Activated T-cell treated with anti-CD3 and anti-CD28 coated beads, Interleukin-2, amount 50 U/mL, for 72 hours (primary cell): ENCODE measurements around the gene MAFB. TPM values are rescaled to one million over a fixed set of nuclear protein-coding genes. Genes with fewer than 3 reads are reported as not detected.
"Not testable (repeated sequence)": the region's sequence is repeated elsewhere in the genome, so short reads cannot be mapped to it uniquely, and the experiment has no call there.

Experiments used
- ATAC-seq, 2 donors: fragments of 150-1000 bp; cut with Tn5 transposase; replicated peaks in 1 of 2; 2 replicates each; pipeline ENCODE4 v1.10.0; 2021; ENCODE audit warnings: moderate library complexity in 2 of 2, mild to moderate bottlenecking in 1 of 2
- DNase-seq, 2 donors: peaks; one replicate each; pipeline ENCODE4 v3.0.0; 2021 to 2022; ENCODE audit warnings: mixed read lengths in 1 of 2
- H3K27ac Mint-ChIP-seq: one replicate; pipeline ENCODE4 v1.8.0; 2022; ENCODE audit warnings: mild to moderate bottlenecking, moderate library complexity, mixed read lengths
- H3K27me3 Mint-ChIP-seq: one replicate; pipeline ENCODE4 v1.8.0; 2022; ENCODE audit warnings: low read depth, mixed read lengths
- H3K36me3 Mint-ChIP-seq, 2 donors: one replicate each; pipeline ENCODE4 v1.8.0; 2022; ENCODE audit warnings: mixed read lengths in 2 of 2, mild to moderate bottlenecking in 1 of 2; ENCODE audit not compliant: insufficient read depth in 2 of 2
- H3K4me1 Mint-ChIP-seq: one replicate; pipeline ENCODE4 v1.8.0; 2022; ENCODE audit warnings: low read depth, mixed read lengths
- H3K4me3 Mint-ChIP-seq, 2 donors: one replicate each; pipeline ENCODE4 v1.8.0; 2022; ENCODE audit warnings: mild to moderate bottlenecking in 2 of 2, mixed read lengths in 2 of 2, moderate library complexity in 2 of 2
- H3K9me3 Mint-ChIP-seq, 2 donors: one replicate each; pipeline ENCODE4 v1.8.0; 2022; ENCODE audit warnings: mixed read lengths in 2 of 2
- total RNA-seq, 2 donors: library from RNA; stranded (reverse); gene quantifications; one replicate each; pipeline ENCODE4 v1.2.3, GENCODE V29; 2022

Gene MAFB
- total RNA-seq = under 1 TPM; 0.19 to 0.39 TPM

DNA sequence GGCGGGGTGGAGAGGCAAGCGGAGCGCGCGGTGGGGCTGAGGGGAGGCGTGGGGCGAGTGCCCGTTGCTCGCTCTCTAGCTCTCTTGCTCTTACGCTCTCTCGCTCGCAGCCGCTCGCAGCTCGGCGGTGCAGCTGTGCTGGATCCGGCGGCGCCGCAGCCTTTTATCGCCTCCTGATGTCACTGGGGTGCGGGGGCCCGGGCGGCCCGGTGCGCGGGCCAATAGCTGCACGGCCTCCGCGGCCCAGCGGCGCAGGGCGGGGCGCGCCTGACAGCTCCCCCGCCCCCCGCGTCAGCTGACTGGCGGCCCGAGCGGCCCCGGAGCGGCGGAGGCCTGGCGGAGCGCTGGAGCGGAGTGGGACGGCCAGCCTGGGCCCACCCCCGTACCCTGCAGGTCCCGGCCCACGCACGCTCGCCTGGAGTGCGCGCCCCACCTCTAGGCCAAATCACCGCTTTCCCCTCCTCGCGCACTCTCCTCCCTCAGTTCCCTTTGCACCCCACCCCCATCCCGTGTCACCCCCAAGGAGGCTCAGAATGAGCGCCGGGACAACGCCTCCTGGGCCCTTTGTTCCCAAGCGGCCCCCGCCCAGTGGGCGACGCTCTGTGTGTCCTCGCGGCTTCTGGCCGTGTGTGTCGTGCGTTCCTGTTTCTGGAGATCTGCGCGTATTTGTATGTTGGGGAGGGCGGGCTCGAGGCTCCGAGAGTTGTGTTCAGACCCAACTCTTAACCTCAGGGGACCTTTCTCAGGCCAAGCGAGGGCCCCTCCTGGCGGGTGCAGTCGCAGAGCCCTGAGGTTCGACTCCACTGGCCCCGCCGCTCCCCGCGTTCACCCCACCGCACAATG is at the start of gene MAFB:
Gene MAFB, minus strand, starts transcription at position 137 of the 843 bp plus-strand sequence. CDS start 386 bp downstream, outside the sequence.
- H3K4me3 Mint-ChIP-seq = peak within 1 kb of the TSS; percentile 87 to 89
- peaks cover 88% of the 10 kb centered on the region for H3K27me3 Mint-ChIP-seq
- no peaks in the 10 kb centered on the region for H3K9me3 Mint-ChIP-seq
- peak; percentile 77 to 80 for ATAC-seq
- peaks cover 5% of the 10 kb centered on the region for H3K4me1 Mint-ChIP-seq
- H3K36me3 Mint-ChIP-seq = no peaks in the 10 kb centered on the region
- DNase-seq = peak; percentile 62
- H3K27ac Mint-ChIP-seq = peak within 1 kb of the TSS; percentile 70

DNA sequence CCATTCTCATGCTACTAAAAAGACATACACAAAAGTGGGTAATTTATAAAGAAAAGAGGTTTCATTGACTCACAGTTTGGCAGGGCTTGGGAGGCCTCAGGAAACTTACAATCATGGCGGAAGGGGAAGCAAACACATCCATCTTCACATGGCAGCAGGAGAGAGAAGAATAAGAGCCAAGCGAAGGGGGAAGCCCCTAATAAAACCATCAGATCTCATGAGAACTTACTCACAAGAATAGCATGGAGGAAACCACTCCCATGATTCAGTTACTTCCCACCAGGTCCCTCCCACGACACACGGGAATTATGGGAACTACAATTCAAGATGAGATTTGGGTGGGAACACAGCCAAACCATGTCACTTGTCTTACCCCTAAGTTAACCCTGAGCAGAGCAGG is 47.4 kb upstream of the MAFB start:
- not testable (repeated sequence) for H3K27ac Mint-ChIP-seq, DNase-seq, H3K36me3 Mint-ChIP-seq, H3K4me3 Mint-ChIP-seq, H3K4me1 Mint-ChIP-seq, ATAC-seq, H3K9me3 Mint-ChIP-seq
- peaks cover 13% of the 10 kb centered on the region for H3K27me3 Mint-ChIP-seq

DNA sequence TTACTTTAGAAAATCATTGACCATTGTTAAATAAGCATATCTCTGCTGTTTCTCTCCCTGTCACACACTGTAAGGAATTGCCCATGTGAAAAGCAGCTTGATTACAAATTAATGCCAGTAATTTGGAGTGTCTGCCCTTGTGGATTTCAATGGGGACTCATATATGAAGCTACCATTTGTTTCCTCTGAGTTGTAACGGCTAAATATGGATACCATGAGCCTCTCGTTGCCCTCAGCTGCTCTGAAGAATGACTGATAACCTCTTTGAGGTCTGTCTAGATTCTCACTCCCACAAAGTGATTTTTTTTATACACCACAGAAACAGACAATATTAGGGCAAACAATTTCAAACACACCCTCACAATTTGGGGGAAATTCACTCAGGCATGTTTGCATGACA is 40.0 kb upstream of the MAFB start:
- DNase-seq (no peak), ATAC-seq (no peak)
- Mint-ChIP-seq H3K27me3 (peaks cover 18% of the 10 kb centered on the region), H3K9me3 (peaks cover 0 to 3% of the 10 kb centered on the region in 2 donors), H3K36me3 (no peaks in the 10 kb centered on the region), H3K4me3 (no peak overlapping the region), H3K27ac (no peak overlapping the region), H3K4me1 (no peaks in the 10 kb centered on the region)

- peaks cover 13% of the 10 kb centered on the region for H3K27me3 Mint-ChIP-seq
- DNase-seq (no peak), ATAC-seq (no peak)
- no peak overlapping the region for H3K27ac Mint-ChIP-seq
- H3K36me3 Mint-ChIP-seq = no peaks in the 10 kb centered on the region
- H3K4me1 Mint-ChIP-seq = no peaks in the 10 kb centered on the region
- H3K4me3 Mint-ChIP-seq = no peak overlapping the region
- H3K9me3 Mint-ChIP-seq = peaks cover 0 to 3% of the 10 kb centered on the region in 2 donors
Measured at GRCh38 chr20:40728470-40728869, 39.4 kb upstream of the MAFB start.

- DNase-seq = no peak
- H3K27ac Mint-ChIP-seq = no peak overlapping the region
- H3K4me1 Mint-ChIP-seq = no peaks in the 10 kb centered on the region
- H3K27me3 Mint-ChIP-seq = peaks cover 13% of the 10 kb centered on the region
- no peak overlapping the region for H3K4me3 Mint-ChIP-seq
- no peaks in the 10 kb centered on the region for H3K36me3 Mint-ChIP-seq
- ATAC-seq = no peak
- peaks cover 0 to 3% of the 10 kb centered on the region in 2 donors for H3K9me3 Mint-ChIP-seq
Measured at GRCh38 chr20:40727960-40728359, 38.9 kb upstream of the MAFB start.

DNA sequence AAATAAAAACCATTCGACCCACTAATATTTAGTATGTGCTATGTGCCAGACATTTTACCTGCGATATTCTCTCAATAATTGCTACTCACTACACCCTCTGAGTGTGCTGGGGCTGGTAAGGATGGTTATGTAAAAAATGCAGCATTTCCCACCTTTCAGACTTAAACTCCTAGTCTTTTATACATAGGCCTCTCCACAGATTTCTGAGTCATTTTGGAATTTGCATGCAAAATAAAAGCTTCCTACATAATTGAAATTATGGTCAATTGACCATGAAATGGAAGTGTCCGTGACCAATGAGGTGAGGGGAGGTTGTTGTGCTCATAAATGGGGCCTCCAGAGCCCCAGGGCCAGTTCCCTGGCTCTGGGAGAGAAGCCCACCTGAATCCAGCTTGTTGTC is 37.7 kb upstream of the MAFB start:
- DNase-seq (no peak), ATAC-seq (no peak)
- H3K4me3 Mint-ChIP-seq = no peak overlapping the region
- no peaks in the 10 kb centered on the region for H3K4me1 Mint-ChIP-seq
- peaks cover 0 to 3% of the 10 kb centered on the region in 2 donors for H3K9me3 Mint-ChIP-seq
- peaks cover 13% of the 10 kb centered on the region for H3K27me3 Mint-ChIP-seq
- no peak overlapping the region for H3K27ac Mint-ChIP-seq
- H3K36me3 Mint-ChIP-seq = no peaks in the 10 kb centered on the region

DNA sequence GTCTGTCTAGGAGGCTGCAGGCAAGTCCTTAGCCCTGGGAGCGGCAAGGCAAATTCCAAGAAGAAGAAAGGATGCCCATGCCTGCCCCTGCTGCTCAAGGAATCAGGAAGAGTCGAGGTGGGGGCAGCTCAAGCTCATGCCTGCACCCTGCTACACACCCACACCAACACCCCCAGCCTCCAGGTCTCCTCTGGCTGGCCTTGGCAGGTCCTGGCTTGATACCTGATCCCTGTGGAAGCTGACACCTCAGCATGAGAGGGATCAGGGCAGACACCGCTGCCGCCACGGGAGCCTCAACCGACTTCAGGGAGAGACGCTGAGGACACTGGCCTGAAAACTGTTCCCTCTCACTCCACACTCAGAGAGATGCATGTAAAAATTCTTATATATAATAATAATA is 35.5 kb upstream of the MAFB start:
- H3K4me3 Mint-ChIP-seq = no peak overlapping the region
- no peaks in the 10 kb centered on the region for H3K4me1 Mint-ChIP-seq
- DNase-seq (no peak), ATAC-seq (no peak)
- peaks cover 13% of the 10 kb centered on the region for H3K27me3 Mint-ChIP-seq
- H3K9me3 Mint-ChIP-seq = peaks cover 0 to 3% of the 10 kb centered on the region in 2 donors
- no peaks in the 10 kb centered on the region for H3K36me3 Mint-ChIP-seq
- no peak overlapping the region for H3K27ac Mint-ChIP-seq

DNA sequence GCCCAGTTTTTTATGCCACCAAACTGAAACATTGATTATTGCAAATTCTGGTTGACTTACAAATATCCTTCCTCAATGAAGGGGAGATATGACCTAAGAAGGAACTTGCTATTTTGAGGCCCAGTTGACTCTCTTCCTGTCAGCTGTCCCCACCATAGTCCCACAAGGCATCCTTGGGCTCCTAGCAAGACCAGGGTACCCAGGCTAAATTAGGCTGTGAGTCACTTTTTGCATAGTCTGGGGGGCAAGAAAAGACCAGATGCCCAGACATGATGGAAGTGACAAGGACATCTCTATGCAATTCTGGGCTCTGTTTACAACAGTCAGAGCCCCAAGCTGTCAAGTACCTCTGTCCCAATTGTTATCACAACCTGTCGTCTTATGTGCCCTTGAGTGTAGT is 31.8 kb upstream of the MAFB start:
- no peak overlapping the region for H3K27ac Mint-ChIP-seq
- no peaks in the 10 kb centered on the region for H3K36me3 Mint-ChIP-seq
- no peak for DNase-seq
- H3K27me3 Mint-ChIP-seq = no peaks in the 10 kb centered on the region
- no peak overlapping the region for H3K4me3 Mint-ChIP-seq
- H3K4me1 Mint-ChIP-seq = no peaks in the 10 kb centered on the region
- no peaks in the 10 kb centered on the region for H3K9me3 Mint-ChIP-seq
- no peak for ATAC-seq

GRCh38 chr20:40720099-40720498 is 31.1 kb upstream of the MAFB start:
- Mint-ChIP-seq H3K4me1 (no peaks in the 10 kb centered on the region), H3K27ac (no peak overlapping the region), H3K36me3 (no peaks in the 10 kb centered on the region), H3K9me3 (no peaks in the 10 kb centered on the region), H3K27me3 (no peaks in the 10 kb centered on the region), H3K4me3 (no peak overlapping the region)
- DNase-seq (no peak), ATAC-seq (no peak)

- H3K27me3 Mint-ChIP-seq = no peaks in the 10 kb centered on the region
- no peak overlapping the region for H3K4me3 Mint-ChIP-seq
- no peaks in the 10 kb centered on the region for H3K36me3 Mint-ChIP-seq
- DNase-seq (no peak), ATAC-seq (no peak)
- no peaks in the 10 kb centered on the region for H3K4me1 Mint-ChIP-seq
- no peak overlapping the region for H3K27ac Mint-ChIP-seq
- H3K9me3 Mint-ChIP-seq = no peaks in the 10 kb centered on the region
Measured at GRCh38 chr20:40718982-40719729, 30.1 kb upstream of the MAFB start.

DNA sequence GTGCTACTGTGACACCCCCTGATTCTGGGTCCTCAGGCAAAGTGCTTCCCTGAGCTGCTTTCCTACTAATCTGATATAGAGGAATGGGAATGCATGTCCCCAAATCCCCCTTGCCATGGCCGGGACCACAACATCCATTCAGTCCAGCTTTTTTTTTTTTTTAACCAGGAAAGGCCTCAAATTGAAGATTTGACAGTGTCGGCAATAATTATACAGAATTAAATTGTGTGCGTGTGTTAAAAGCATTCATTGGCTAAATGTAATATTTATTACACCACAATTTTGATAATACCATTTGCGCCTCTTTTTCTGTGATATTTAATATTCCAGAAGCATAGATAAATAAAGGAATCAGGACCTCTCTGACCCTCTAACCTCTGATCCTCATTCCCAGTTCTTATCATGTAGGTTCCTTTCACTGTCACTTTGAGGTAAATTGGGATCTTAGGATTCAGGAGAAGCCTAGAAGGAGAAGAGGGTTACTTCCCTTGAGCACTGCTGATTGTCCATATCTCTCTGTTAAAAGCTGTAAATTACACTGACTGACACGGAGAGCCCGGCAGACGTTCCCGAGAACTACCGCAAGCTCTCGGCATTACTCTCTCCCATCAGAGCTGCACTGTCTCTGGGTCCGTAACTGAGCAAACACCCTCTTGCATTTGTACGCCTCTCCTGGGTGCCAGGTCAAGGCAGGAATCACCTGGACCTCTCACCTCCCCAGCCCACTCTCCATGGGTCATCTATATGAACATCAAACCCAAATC is 29.4 kb upstream of the MAFB start:
- Mint-ChIP-seq H3K27ac (no peak overlapping the region), H3K9me3 (no peaks in the 10 kb centered on the region), H3K4me3 (no peak overlapping the region), H3K4me1 (no peaks in the 10 kb centered on the region), H3K36me3 (no peaks in the 10 kb centered on the region), H3K27me3 (no peaks in the 10 kb centered on the region)
- no peak for ATAC-seq
- no peak for DNase-seq

GRCh38 chr20:40717343-40717865 is 28.4 kb upstream of the MAFB start:
- no peaks in the 10 kb centered on the region for H3K4me1 Mint-ChIP-seq
- H3K36me3 Mint-ChIP-seq = no peaks in the 10 kb centered on the region
- no peak for DNase-seq
- ATAC-seq = no peak
- H3K9me3 Mint-ChIP-seq = no peaks in the 10 kb centered on the region
- H3K4me3 Mint-ChIP-seq = no peak overlapping the region
- H3K27ac Mint-ChIP-seq = no peak overlapping the region
- no peaks in the 10 kb centered on the region for H3K27me3 Mint-ChIP-seq

- DNase-seq (no peak), ATAC-seq (no peak)
- Mint-ChIP-seq H3K4me1 (no peaks in the 10 kb centered on the region), H3K27ac (no peak overlapping the region), H3K4me3 (no peak overlapping the region), H3K9me3 (no peaks in the 10 kb centered on the region), H3K36me3 (no peaks in the 10 kb centered on the region), H3K27me3 (no peaks in the 10 kb centered on the region)
Measured at GRCh38 chr20:40715491-40715890, 26.5 kb upstream of the MAFB start.
